CD8-positive, alpha-beta memory T cell (primary cell): ENCODE data around the gene ZDHHC24. TPM values are rescaled to one million over a fixed set of nuclear protein-coding genes. Genes with fewer than 3 reads are reported as not detected.

Source experiments
- CTCF ChIA-PET: fragments of 350-600 bp; sonication (Branson Sonifier 250); formaldehyde crosslinking; loops from one replicate; lab custom pipeline; 2021; ENCODE audit warnings: antibody characterized with exemption; lab: Charles Lee
- POLR2A ChIA-PET: fragments of 350-600 bp; sonication (Branson Sonifier 250); formaldehyde crosslinking; loops from one replicate; lab custom pipeline; 2021; ENCODE audit warnings: antibody characterized with exemption; lab: Charles Lee
- DNase-seq, 5 donors: peaks; one replicate each; pipeline versions ENCODE4 v3.0.0 to v3.0.0-alpha.2; 2020 to 2022; ENCODE audit warnings: mixed read lengths in 1 of 5
- H3K27ac ChIP-seq: one replicate; pipeline ENCODE4 v1.7.0; 2013; ENCODE audit warnings: low read depth, mild to moderate bottlenecking, low read length, moderate library complexity
- H3K27me3 ChIP-seq: 2 replicates; pipeline ENCODE4 v1.7.0; 2013; ENCODE audit warnings: low read length, mild to moderate bottlenecking; ENCODE audit not compliant: insufficient read depth, poor library complexity, severe bottlenecking
- H3K36me3 ChIP-seq: 2 replicates; pipeline ENCODE4 v1.7.0; 2013; ENCODE audit warnings: mild to moderate bottlenecking, low read length, moderate library complexity; ENCODE audit not compliant: insufficient read depth
- H3K4me1 ChIP-seq: 2 replicates; pipeline ENCODE4 v1.7.0; 2013; ENCODE audit warnings: mild to moderate bottlenecking, low read length, moderate library complexity; ENCODE audit not compliant: insufficient read depth
- H3K4me3 ChIP-seq: 2 replicates; pipeline ENCODE4 v1.7.0; 2013; ENCODE audit warnings: mild to moderate bottlenecking, low read length
- H3K9me3 ChIP-seq: 2 replicates; pipeline ENCODE4 v1.7.0; 2013; ENCODE audit warnings: mild to moderate bottlenecking, low read length
- H3K27ac Mint-ChIP-seq, 8 donors: one replicate each; pipeline ENCODE4 v1.8.0; 2020 to 2021; ENCODE audit warnings: mixed read lengths in 8 of 8, mild to moderate bottlenecking in 6 of 8, inconsistent platforms in 3 of 8, moderate library complexity in 3 of 8
- H3K27me3 Mint-ChIP-seq, 2 donors: one replicate each; pipeline ENCODE4 v1.8.0; 2020 to 2021; ENCODE audit warnings: mixed read lengths in 2 of 2, mild to moderate bottlenecking in 1 of 2, moderate library complexity in 1 of 2
- H3K36me3 Mint-ChIP-seq, 3 donors: one replicate each; pipeline ENCODE4 v1.8.0; 2020 to 2021; ENCODE audit warnings: mixed read lengths in 3 of 3, inconsistent platforms in 1 of 3, mild to moderate bottlenecking in 1 of 3
- H3K4me1 Mint-ChIP-seq, 3 donors: one replicate each; pipeline ENCODE4 v1.8.0; 2020 to 2021; ENCODE audit warnings: mixed read lengths in 3 of 3, inconsistent platforms in 1 of 3, mild to moderate bottlenecking in 1 of 3
- H3K4me3 Mint-ChIP-seq, 7 donors: one replicate each; pipeline ENCODE4 v1.8.0; 2020 to 2021; ENCODE audit warnings: mixed read lengths in 7 of 7, mild to moderate bottlenecking in 6 of 7, moderate library complexity in 4 of 7, inconsistent platforms in 2 of 7
- H3K9me3 Mint-ChIP-seq, 5 donors: one replicate each; pipeline ENCODE4 v1.8.0; 2020 to 2022; ENCODE audit warnings: mixed read lengths in 5 of 5, mild to moderate bottlenecking in 3 of 5, moderate library complexity in 2 of 5, inconsistent platforms in 1 of 5
- polyA plus RNA-seq: library from polyadenylated mRNA; unstranded; fragments of 300-500 nt; fragmentation: Illumina TruSeq; gene quantifications from one replicate; pipeline ENCODE4 v1.2.3, GENCODE V29; 2021
- total RNA-seq, 2 experiments: library from RNA; stranded (reverse); gene quantifications; one replicate each; pipeline ENCODE4 v1.2.3, GENCODE V29; 2021

The ZDHHC24 gene
- total and polyA plus RNA-seq, 3 experiments from 2014 or later, result 16.6 to 21.5 (median 17.1) TPM

GRCh38 chr11:66473608-66474515 is 72.0 kb downstream of the ZDHHC24 start:
- Histone ChIP-seq H3K4me1 (no peaks in the 10 kb centered on the region), H3K36me3 (no peaks in the 10 kb centered on the region), H3K27ac (no peak overlapping the region), H3K4me3 (no peak overlapping the region), H3K27me3 (no peaks in the 10 kb centered on the region), H3K9me3 (no peaks in the 10 kb centered on the region)
- Mint-ChIP-seq H3K4me3 (no peak overlapping the region), H3K27me3 (no peaks in the 10 kb centered on the region), H3K9me3 (no peaks in the 10 kb centered on the region), H3K4me1 (peaks cover 5 to 10% (median 6%) of the 10 kb centered on the region in 3 donors), H3K36me3 (peaks cover 0 to 38% (median 0%) of the 10 kb centered on the region in 3 donors), H3K27ac (peak overlapping the region in 1 of 8 donors; percentile 38)
- no peak for DNase-seq
- POLR2A ChIA-PET, result no interaction called here
- CTCF ChIA-PET, result no interaction called here

DNA sequence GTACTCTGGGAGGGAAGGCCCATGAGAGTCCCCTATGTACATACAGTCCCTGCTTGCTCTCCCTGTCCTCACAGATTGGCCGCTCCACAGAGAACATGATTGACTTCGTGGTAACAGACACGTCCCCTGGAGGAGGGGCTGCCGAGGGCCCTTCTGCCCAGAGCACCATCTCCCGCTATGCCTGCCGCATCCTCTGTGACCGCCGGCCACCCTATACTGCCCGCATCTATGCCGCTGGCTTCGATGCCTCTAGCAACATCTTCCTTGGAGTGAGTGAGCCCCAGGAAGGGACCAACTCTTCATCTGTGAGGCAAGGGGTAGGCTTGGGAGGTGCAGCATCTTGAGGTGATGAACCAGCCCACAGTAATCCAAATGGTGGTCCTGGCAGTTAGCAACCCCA is 72.7 kb downstream of the ZDHHC24 start:
- Histone ChIP-seq H3K4me1 (peaks cover 1% of the 10 kb centered on the region), H3K27me3 (no peaks in the 10 kb centered on the region), H3K9me3 (no peaks in the 10 kb centered on the region), H3K36me3 (no peaks in the 10 kb centered on the region), H3K27ac (no peak overlapping the region), H3K4me3 (no peak overlapping the region)
- DNase-seq, result no peak
- ChIA-PET CTCF (no interaction called here), POLR2A (no interaction called here)
- peaks cover 0 to 38% (median 0%) of the 10 kb centered on the region in 3 donors for H3K36me3 Mint-ChIP-seq
- H3K27me3 Mint-ChIP-seq, result no peaks in the 10 kb centered on the region
- H3K4me3 Mint-ChIP-seq, result no peak overlapping the region
- H3K9me3 Mint-ChIP-seq, result no peaks in the 10 kb centered on the region
- H3K27ac Mint-ChIP-seq, result peak overlapping the region in 1 of 8 donors; percentile 6
- H3K4me1 Mint-ChIP-seq, result peaks cover 4 to 10% (median 8%) of the 10 kb centered on the region in 3 donors

DNA sequence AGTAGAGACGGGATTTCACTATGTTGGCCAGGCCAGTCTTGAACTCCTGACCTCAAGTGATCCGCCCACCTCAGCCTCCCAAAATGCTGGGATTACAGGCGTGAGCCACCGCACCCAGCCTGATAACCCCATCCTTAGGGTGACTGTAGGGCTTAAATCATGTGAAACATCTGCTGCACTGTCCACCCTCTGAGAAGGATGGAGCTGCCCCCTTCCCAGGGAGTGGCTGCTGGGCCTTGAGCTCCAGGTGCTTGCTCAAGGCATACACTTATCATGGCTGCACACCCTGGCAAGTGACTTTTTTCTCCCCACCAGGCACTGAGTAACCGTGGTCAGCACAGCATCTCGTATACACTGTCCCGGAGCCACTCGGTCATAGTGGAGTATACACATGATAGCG is 73.8 kb downstream of the ZDHHC24 start:
- DNase-seq, result no peak
- H3K4me3 ChIP-seq, result no peak overlapping the region
- POLR2A ChIA-PET, result no interaction called here

DNA sequence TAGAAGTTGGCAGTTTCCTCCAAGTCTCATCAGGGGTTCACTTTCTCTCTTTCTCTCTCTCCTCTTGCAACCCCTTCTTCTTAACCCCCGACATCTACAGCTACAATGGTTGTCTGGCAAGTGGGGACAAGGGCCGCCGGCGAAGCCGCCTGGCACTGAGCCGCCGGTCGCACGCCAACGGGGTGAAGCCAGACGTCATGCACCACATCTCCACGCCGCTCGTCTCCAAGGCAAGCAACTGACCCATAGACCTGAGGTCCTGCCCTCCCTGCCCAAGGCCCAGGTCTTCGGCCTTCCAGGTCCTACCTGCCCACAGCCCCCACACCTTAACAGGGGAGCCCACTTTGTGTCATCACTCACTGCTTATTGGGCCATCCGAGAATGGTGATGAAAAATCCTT is 74.7 kb downstream of the ZDHHC24 start:
- no peaks in the 10 kb centered on the region for H3K27me3 ChIP-seq
- Mint-ChIP-seq H3K9me3 (no peaks in the 10 kb centered on the region), H3K27me3 (no peaks in the 10 kb centered on the region), H3K36me3 (peaks cover 0 to 31% (median 0%) of the 10 kb centered on the region in 3 donors), H3K27ac (no peak overlapping the region), H3K4me3 (no peak overlapping the region), H3K4me1 (peaks cover 12 to 23% (median 17%) of the 10 kb centered on the region in 3 donors)
- ChIA-PET POLR2A (no interaction called here), CTCF (interaction anchor here (1.1 kb wide), 1 partner anchor 8 kb away, joined by 4 read pairs; no protein-coding TSS in a partner anchor)
- H3K36me3 ChIP-seq, result no peaks in the 10 kb centered on the region
- H3K27ac ChIP-seq, result no peak overlapping the region
- DNase-seq, result no peak
- H3K4me1 ChIP-seq, result peaks cover 11% of the 10 kb centered on the region
- H3K4me3 ChIP-seq, result no peak overlapping the region
- H3K9me3 ChIP-seq, result no peaks in the 10 kb centered on the region

More for the DNA sequence above, 73.8 kb downstream of the ZDHHC24 start:
- no peaks in the 10 kb centered on the region for H3K27me3 Mint-ChIP-seq
- H3K36me3 ChIP-seq, result no peaks in the 10 kb centered on the region
- H3K4me1 ChIP-seq, result peaks cover 11% of the 10 kb centered on the region
- no peaks in the 10 kb centered on the region for H3K9me3 Mint-ChIP-seq
- CTCF ChIA-PET, result interaction anchor here (1.0 to 1.1 kb wide), 2 partner anchors 7 to 206 kb away, joined by 3 to 4 read pairs; no protein-coding TSS in a partner anchor
- peaks cover 0 to 39% (median 0%) of the 10 kb centered on the region in 3 donors for H3K36me3 Mint-ChIP-seq
- no peak overlapping the region for H3K27ac ChIP-seq
- no peak overlapping the region for H3K27ac Mint-ChIP-seq
- no peak overlapping the region for H3K4me3 Mint-ChIP-seq
- no peaks in the 10 kb centered on the region for H3K27me3 ChIP-seq
- no peaks in the 10 kb centered on the region for H3K9me3 ChIP-seq
- peaks cover 11 to 18% (median 13%) of the 10 kb centered on the region in 3 donors for H3K4me1 Mint-ChIP-seq

Other genes starting within 250 kb of the ZDHHC24 start
- 1 to 10 TPM; 2.9 to 3.1 TPM for gene CD248, start 229.0 kb downstream of the ZDHHC24 start, total RNA-seq
- 18.9 TPM for gene CD248, start 229.0 kb downstream of the ZDHHC24 start, polyA plus RNA-seq
- 1 to 10 TPM; 1.5 to 1.7 TPM for gene RIN1, start 209.6 kb downstream of the ZDHHC24 start, total RNA-seq
- gene RIN1, start 209.6 kb downstream of the ZDHHC24 start, polyA plus RNA-seq, result 2.3 TPM
- 10 to 100 TPM; 66.1 to 66.5 TPM for gene BRMS1, start 200.9 kb downstream of the ZDHHC24 start, total RNA-seq
- 76.4 TPM for gene BRMS1, start 200.9 kb downstream of the ZDHHC24 start, polyA plus RNA-seq
- gene B4GAT1, start 198.4 kb downstream of the ZDHHC24 start, total RNA-seq, result 10 to 100 TPM; 11.1 to 13.0 TPM
- gene B4GAT1, start 198.4 kb downstream of the ZDHHC24 start, polyA plus RNA-seq, result 13.3 TPM
- 1 to 10 TPM; 7.9 to 8.5 TPM for gene SLC29A2, start 174.3 kb downstream of the ZDHHC24 start, total RNA-seq
- 1.9 TPM for gene SLC29A2, start 174.3 kb downstream of the ZDHHC24 start, polyA plus RNA-seq
- gene NPAS4, start 125.0 kb downstream of the ZDHHC24 start, total RNA-seq, result not detected
- gene NPAS4, start 125.0 kb downstream of the ZDHHC24 start, polyA plus RNA-seq, result not detected
- 100 to 1,000 TPM; 148 to 152 TPM for gene MRPL11, start 107.2 kb downstream of the ZDHHC24 start, total RNA-seq
- gene MRPL11, start 107.2 kb downstream of the ZDHHC24 start, polyA plus RNA-seq, result 86.9 TPM
- 1 to 10 TPM; 5.3 to 6.6 TPM for gene PELI3, start 79.1 kb downstream of the ZDHHC24 start, total RNA-seq
- 7.0 TPM for gene PELI3, start 79.1 kb downstream of the ZDHHC24 start, polyA plus RNA-seq
- 10 to 100 TPM; 67.7 to 80.1 TPM for gene DPP3, start 65.6 kb downstream of the ZDHHC24 start, total RNA-seq
- 32.5 TPM for gene DPP3, start 65.6 kb downstream of the ZDHHC24 start, polyA plus RNA-seq
- 10 to 100 TPM; 17.7 to 21.2 TPM for gene BBS1, start 35.4 kb downstream of the ZDHHC24 start, total RNA-seq
- 15.6 TPM for gene BBS1, start 35.4 kb downstream of the ZDHHC24 start, polyA plus RNA-seq
- gene ACTN3, start 855 bp upstream of the ZDHHC24 start, total RNA-seq, result under 1 TPM; 0.31 to 0.33 TPM
- not detected for gene ACTN3, start 855 bp upstream of the ZDHHC24 start, polyA plus RNA-seq
- gene CTSF, start 22.6 kb upstream of the ZDHHC24 start, total RNA-seq, result 1 to 10 TPM; 5.6 to 6.0 TPM
- 20.6 TPM for gene CTSF, start 22.6 kb upstream of the ZDHHC24 start, polyA plus RNA-seq
- under 1 TPM; 0.20 to 0.27 TPM for gene CCDC87, start 47.0 kb upstream of the ZDHHC24 start, total RNA-seq
- not detected for gene CCDC87, start 47.0 kb upstream of the ZDHHC24 start, polyA plus RNA-seq
- 10 to 100 TPM; 24.1 to 25.7 TPM for gene CCS, start 47.1 kb upstream of the ZDHHC24 start, total RNA-seq
- gene CCS, start 47.1 kb upstream of the ZDHHC24 start, polyA plus RNA-seq, result 41.1 TPM
- 100 to 1,000 TPM; 152 to 165 TPM for gene RBM14, start 70.6 kb upstream of the ZDHHC24 start, total RNA-seq
- gene RBM14, start 70.6 kb upstream of the ZDHHC24 start, polyA plus RNA-seq, result 87.9 TPM
- 100 to 1,000 TPM; 115 to 124 TPM for gene RBM4, start 92.7 kb upstream of the ZDHHC24 start, total RNA-seq
- 224 TPM for gene RBM4, start 92.7 kb upstream of the ZDHHC24 start, polyA plus RNA-seq
- 10 to 100 TPM; 19.5 to 20.0 TPM for gene RBM4B, start 131.8 kb upstream of the ZDHHC24 start, total RNA-seq
- gene RBM4B, start 131.8 kb upstream of the ZDHHC24 start, polyA plus RNA-seq, result 13.1 TPM
- under 1 TPM; 0.81 to 0.84 TPM for gene SPTBN2, start 183.2 kb upstream of the ZDHHC24 start, total RNA-seq
- gene SPTBN2, start 183.2 kb upstream of the ZDHHC24 start, polyA plus RNA-seq, result not detected